Transverse colon (tissue), 4 donors: ENCODE measurements around the gene GRK3.

Experiments used
- CTCF ChIP-seq, 5 experiments: fragments of 200-600 bp in 3 of 5; fragments of 450-650 bp in 2 of 5; sonication (generic) in 3 of 5; IDR thresholded peaks; 1 replicate in 2 of 5; 2 replicates in 3 of 5; pipeline ENCODE4 v1.5.1; 2016 to 2017; ENCODE audit warnings: antibody characterized with exemption in 5 of 5, inconsistent platforms in 3 of 5, mild to moderate bottlenecking in 2 of 5, moderate library complexity in 1 of 5
- EP300 ChIP-seq: sonication (generic); formaldehyde crosslinking; IDR thresholded peaks from one replicate; pipeline ENCODE4 v1.6.1; 2017; ENCODE audit warnings: antibody characterized with exemption, low read depth
- POLR2AphosphoS5 ChIP-seq, 3 donors: sonication (generic); formaldehyde crosslinking; IDR thresholded peaks; one replicate each; pipeline ENCODE4 v1.6.1; 2016; ENCODE audit warnings: antibody characterized with exemption in 3 of 3

GRCh38 chr22:25772288-25772687 is 207.8 kb downstream of the GRK3 start:
- TF ChIP-seq CTCF (IDR thresholded peaks at IDR 0.05) (no peak), POLR2AphosphoS5 (IDR thresholded peaks at IDR 0.05) (no peak), EP300 (no peak)
